ENCODE data around the gene RIT1. TPM values are rescaled to one million over a fixed set of nuclear protein-coding genes. Genes with fewer than 3 reads are reported as not detected.
"Not testable (repeated sequence)": the region's sequence is repeated elsewhere in the genome, so short reads cannot be mapped to it uniquely, and the experiment has no call there.

Gene RIT1
- total and polyA plus RNA-seq, 3 experiments from 2014 or later = 13.7 to 17.7 (median 16.9) TPM

DNA sequence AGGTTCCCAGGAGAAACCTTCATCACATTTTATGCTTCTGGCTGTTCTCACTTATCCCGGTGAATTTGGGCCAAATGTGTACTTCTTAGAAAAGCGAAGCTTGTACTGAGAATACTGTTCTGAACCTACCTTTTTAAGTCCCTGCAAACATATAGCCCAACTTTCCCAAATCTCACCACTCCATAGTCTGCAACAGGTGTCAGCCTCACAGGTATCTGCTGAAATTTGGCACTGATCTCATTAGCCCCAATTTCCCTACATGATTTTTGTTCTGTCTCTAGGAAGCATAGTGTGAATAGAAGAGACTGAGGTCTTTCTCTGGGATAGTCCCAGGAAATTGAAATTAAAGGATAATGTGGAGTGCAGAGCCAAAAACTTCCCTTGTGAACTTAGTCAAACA is 11.5 kb downstream of the RIT1 start:
- H3K36me3 Mint-ChIP-seq = peaks cover 6 to 66% (median 19%) of the 10 kb centered on the region in 3 donors
- no peak overlapping the region for H3K27ac ChIP-seq (ENCODE audit: low read depth, low read length)
- CTCF ChIA-PET = no interaction called here
- H3K4me3 Mint-ChIP-seq = no peak overlapping the region
- DNase-seq = no peak
- H3K9me3 Mint-ChIP-seq = no peaks in the 10 kb centered on the region
- POLR2A ChIA-PET = interaction anchor here (0.7 kb wide), 1 partner anchor 1700 kb away, joined by 3 read pairs; no protein-coding TSS in a partner anchor
- H3K27me3 Mint-ChIP-seq = no peaks in the 10 kb centered on the region
- H3K4me1 Mint-ChIP-seq = peaks cover 5 to 9% (median 6%) of the 10 kb centered on the region in 3 donors
- H3K9me3 ChIP-seq (ENCODE audit: low read length) = no peaks in the 10 kb centered on the region
- H3K27me3 ChIP-seq (ENCODE audit: insufficient read depth, low read length, poor library complexity, severe bottlenecking) = no peaks in the 10 kb centered on the region
- peaks cover 40% of the 10 kb centered on the region for H3K36me3 ChIP-seq (ENCODE audit: insufficient read depth, low read length)
- no peaks in the 10 kb centered on the region for H3K4me1 ChIP-seq (ENCODE audit: insufficient read depth, low read length)
- H3K27ac Mint-ChIP-seq = peak overlapping the region in 5 of 8 donors; percentile 7 to 62 (median 26)
- H3K4me3 ChIP-seq (ENCODE audit: low read length) = no peak overlapping the region

DNA sequence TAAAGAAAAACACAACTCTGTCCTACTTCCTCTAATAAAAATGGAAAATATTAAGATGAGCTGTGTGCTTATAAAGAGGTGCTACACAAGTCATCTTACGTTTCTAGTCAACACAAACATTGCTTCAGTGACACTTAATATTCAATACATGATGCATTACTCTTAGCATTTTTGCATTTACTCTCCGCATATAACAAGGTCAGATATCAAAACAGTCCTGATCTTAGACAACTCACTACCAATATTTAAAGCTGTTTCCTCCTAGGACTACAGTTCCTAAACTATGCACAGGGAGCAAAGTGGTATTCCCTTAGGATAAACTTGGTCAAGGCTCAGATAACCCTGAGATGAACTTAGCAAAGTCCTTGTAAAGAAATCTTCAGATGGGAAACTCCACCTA is 12.3 kb downstream of the RIT1 start:
- Histone ChIP-seq H3K4me3 (ENCODE audit: low read length) (no peak overlapping the region), H3K4me1 (ENCODE audit: insufficient read depth, low read length) (peaks cover 2% of the 10 kb centered on the region), H3K27ac (ENCODE audit: low read depth, low read length) (no peak overlapping the region), H3K27me3 (ENCODE audit: insufficient read depth, low read length, poor library complexity, severe bottlenecking) (no peaks in the 10 kb centered on the region), H3K36me3 (ENCODE audit: insufficient read depth, low read length) (peaks cover 32% of the 10 kb centered on the region), H3K9me3 (ENCODE audit: low read length) (no peaks in the 10 kb centered on the region)
- H3K4me1 Mint-ChIP-seq = peaks cover 5 to 6% (median 6%) of the 10 kb centered on the region in 3 donors
- CTCF ChIA-PET = no interaction called here
- H3K9me3 Mint-ChIP-seq = no peaks in the 10 kb centered on the region
- no peak for DNase-seq
- H3K36me3 Mint-ChIP-seq = peaks cover 0 to 58% (median 15%) of the 10 kb centered on the region in 3 donors
- peak overlapping the region in 4 of 8 donors; percentile 3 to 44 (median 21) for H3K27ac Mint-ChIP-seq
- POLR2A ChIA-PET = interaction anchor here (0.7 kb wide), 1 partner anchor 75 kb away, joined by 3 read pairs; no protein-coding TSS in a partner anchor
- H3K4me3 Mint-ChIP-seq = no peak overlapping the region
- H3K27me3 Mint-ChIP-seq = no peaks in the 10 kb centered on the region

DNA sequence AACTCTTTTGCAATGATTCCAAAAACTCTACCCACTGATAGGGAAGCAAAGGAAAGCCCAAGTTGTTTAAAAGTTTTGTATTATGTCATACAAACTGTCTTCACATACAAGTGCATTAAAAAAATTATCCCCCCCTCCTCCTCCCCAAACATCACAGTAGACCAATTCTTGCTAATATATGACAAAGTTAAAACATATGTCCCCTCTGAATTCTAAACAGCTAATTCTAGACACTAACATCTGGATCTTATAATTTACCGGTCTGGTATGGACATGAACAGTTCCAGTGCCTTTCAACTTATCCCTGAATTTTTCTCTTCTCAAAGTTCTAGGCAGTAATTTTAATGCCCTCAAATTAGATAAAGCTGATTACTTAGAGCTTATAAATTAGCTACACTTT is 13.4 kb downstream of the RIT1 start:
- H3K4me1 ChIP-seq (ENCODE audit: insufficient read depth, low read length) = peaks cover 13% of the 10 kb centered on the region
- H3K36me3 ChIP-seq (ENCODE audit: insufficient read depth, low read length) = peaks cover 26% of the 10 kb centered on the region
- Mint-ChIP-seq H3K4me3 (no peak overlapping the region), H3K36me3 (peaks cover 0 to 52% (median 15%) of the 10 kb centered on the region in 3 donors), H3K9me3 (no peaks in the 10 kb centered on the region), H3K4me1 (peaks cover 16 to 18% (median 17%) of the 10 kb centered on the region in 3 donors), H3K27ac (peak overlapping the region in 3 of 8 donors; percentile 19 to 66 (median 43)), H3K27me3 (no peaks in the 10 kb centered on the region)
- DNase-seq = no peak
- H3K4me3 ChIP-seq (ENCODE audit: low read length) = no peak overlapping the region
- H3K27me3 ChIP-seq (ENCODE audit: insufficient read depth, low read length, poor library complexity, severe bottlenecking) = no peaks in the 10 kb centered on the region
- no peak overlapping the region for H3K27ac ChIP-seq (ENCODE audit: low read depth, low read length)
- POLR2A ChIA-PET = no interaction called here
- CTCF ChIA-PET = no interaction called here
- no peaks in the 10 kb centered on the region for H3K9me3 ChIP-seq (ENCODE audit: low read length)

DNA sequence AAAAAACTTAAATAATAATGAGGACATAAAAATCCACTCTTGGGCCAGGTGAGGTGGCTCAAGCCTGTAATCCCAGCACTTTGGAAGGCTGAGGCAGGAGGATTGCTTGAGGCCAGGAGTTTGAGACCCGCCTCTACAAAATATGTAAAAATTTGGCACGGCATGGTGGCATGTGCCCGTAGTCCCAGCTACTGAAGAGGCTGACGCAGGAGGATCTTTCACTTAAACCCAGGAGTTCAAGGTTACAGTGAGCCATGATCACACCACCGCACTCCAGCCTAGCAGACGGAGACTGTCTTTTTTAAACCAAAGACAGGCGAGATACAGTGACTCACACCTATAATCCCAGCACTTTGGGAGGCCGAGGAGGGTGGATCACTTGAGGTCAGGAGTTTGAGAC is 14.7 kb downstream of the RIT1 start:
- DNase-seq; H3K9me3 Mint-ChIP-seq; H3K4me3 ChIP-seq (ENCODE audit: low read length); H3K9me3 ChIP-seq (ENCODE audit: low read length); H3K27me3 Mint-ChIP-seq; H3K4me3 Mint-ChIP-seq; POLR2A ChIA-PET; H3K27me3 ChIP-seq (ENCODE audit: insufficient read depth, low read length, poor library complexity, severe bottlenecking); CTCF ChIA-PET; H3K27ac ChIP-seq (ENCODE audit: low read depth, low read length): not testable (repeated sequence)
- Mint-ChIP-seq H3K27ac (peak overlapping the region in 2 of 8 donors; percentile 54 to 55), H3K4me1 (peaks cover 16 to 21% (median 18%) of the 10 kb centered on the region in 3 donors), H3K36me3 (peaks cover 0 to 46% (median 15%) of the 10 kb centered on the region in 3 donors)
- Histone ChIP-seq H3K4me1 (ENCODE audit: insufficient read depth, low read length) (peaks cover 14% of the 10 kb centered on the region), H3K36me3 (ENCODE audit: insufficient read depth, low read length) (peaks cover 22% of the 10 kb centered on the region)

DNA sequence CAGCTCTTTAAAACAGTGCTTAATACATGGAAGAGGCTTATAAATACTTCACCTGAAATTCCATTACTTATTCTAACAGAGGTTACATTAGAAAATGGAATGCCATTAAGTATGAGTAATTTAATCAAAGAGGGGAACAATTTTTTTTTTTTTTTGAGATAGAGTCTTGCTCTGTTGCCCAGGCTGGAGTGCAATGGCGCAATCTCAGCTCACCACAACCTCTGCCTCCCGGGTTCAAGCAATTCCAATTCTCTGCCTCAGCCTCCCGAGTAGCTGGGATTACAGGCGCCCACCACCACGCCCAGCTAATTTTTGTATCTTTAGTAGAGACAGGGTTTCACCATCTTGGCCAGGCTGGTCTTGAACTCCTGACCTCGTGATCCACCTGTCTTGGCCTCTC is 15.5 kb downstream of the RIT1 start:
- DNase-seq; H3K27me3 Mint-ChIP-seq; H3K27me3 ChIP-seq (ENCODE audit: insufficient read depth, low read length, poor library complexity, severe bottlenecking); H3K9me3 ChIP-seq (ENCODE audit: low read length); H3K9me3 Mint-ChIP-seq; POLR2A ChIA-PET; H3K27ac Mint-ChIP-seq; H3K4me3 ChIP-seq (ENCODE audit: low read length); H3K4me3 Mint-ChIP-seq; H3K27ac ChIP-seq (ENCODE audit: low read depth, low read length): not testable (repeated sequence)
- Histone ChIP-seq H3K36me3 (ENCODE audit: insufficient read depth, low read length) (peaks cover 14% of the 10 kb centered on the region), H3K4me1 (ENCODE audit: insufficient read depth, low read length) (peaks cover 14% of the 10 kb centered on the region)
- H3K36me3 Mint-ChIP-seq = peaks cover 0 to 38% (median 15%) of the 10 kb centered on the region in 3 donors
- H3K4me1 Mint-ChIP-seq = peaks cover 16 to 21% (median 18%) of the 10 kb centered on the region in 3 donors
- CTCF ChIA-PET = interaction anchor here (1.0 kb wide), 1 partner anchor 8 kb away, joined by 5 read pairs; no protein-coding TSS in a partner anchor

DNA sequence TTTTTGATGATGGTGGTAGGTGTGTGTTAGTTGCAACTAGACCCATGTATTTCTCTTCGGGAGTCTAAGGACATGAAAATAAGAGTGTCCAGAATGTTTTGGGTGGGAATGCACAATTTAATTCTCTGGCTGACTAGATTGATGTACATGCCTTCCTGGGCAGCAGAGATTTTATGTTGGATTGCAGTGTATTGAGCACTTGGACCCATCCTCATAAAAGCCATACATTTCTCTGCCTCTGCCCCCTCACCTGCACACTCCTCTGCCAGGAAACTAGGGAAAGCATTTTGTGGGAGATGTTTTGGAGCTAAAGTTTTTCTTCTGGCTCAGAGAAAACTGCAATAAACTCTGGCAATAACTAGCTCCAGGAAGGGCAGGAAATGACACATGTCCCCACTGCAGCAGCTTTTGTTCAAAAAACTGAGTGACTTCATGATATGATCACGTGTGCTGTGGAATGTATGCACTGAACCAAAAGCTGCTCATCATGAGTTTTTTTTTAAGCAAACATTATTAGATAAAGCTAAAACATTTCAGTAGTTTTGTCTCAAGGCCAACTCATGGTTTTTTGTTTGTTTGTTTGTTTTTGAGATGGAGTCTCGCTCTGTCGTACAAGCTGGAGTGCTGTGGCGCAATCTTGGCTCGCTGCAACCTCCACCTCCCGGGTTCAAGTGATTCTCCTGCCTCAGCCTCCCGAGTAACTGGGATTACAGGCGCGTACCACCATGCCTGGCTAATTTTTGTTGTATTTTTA is 17.6 kb downstream of the RIT1 start:
- no peaks in the 10 kb centered on the region for H3K9me3 Mint-ChIP-seq
- Histone ChIP-seq H3K36me3 (ENCODE audit: insufficient read depth, low read length) (peaks cover 4% of the 10 kb centered on the region), H3K27ac (ENCODE audit: low read depth, low read length) (no peak overlapping the region), H3K4me1 (ENCODE audit: insufficient read depth, low read length) (peaks cover 14% of the 10 kb centered on the region), H3K4me3 (ENCODE audit: low read length) (no peak overlapping the region), H3K9me3 (ENCODE audit: low read length) (no peaks in the 10 kb centered on the region), H3K27me3 (ENCODE audit: insufficient read depth, low read length, poor library complexity, severe bottlenecking) (no peaks in the 10 kb centered on the region)
- ChIA-PET POLR2A (interaction anchor here (0.6 kb wide), 1 partner anchor 54 kb away, joined by 3 read pairs; no protein-coding TSS in a partner anchor), CTCF (interaction anchor here (1.5 kb wide), 1 partner anchor 24 kb away, joined by 3 read pairs; no protein-coding TSS in a partner anchor)
- peak overlapping the region; percentile 25 to 93 (median 72) for H3K27ac Mint-ChIP-seq
- H3K36me3 Mint-ChIP-seq = peaks cover 0 to 18% (median 2%) of the 10 kb centered on the region in 3 donors
- H3K27me3 Mint-ChIP-seq = no peaks in the 10 kb centered on the region
- DNase-seq = peak in 2 of 5 donors; percentile 19 to 32
- peak overlapping the region in 3 of 7 donors; percentile 9 to 19 (median 12) for H3K4me3 Mint-ChIP-seq
- H3K4me1 Mint-ChIP-seq = peaks cover 12 to 17% (median 13%) of the 10 kb centered on the region in 3 donors

DNA sequence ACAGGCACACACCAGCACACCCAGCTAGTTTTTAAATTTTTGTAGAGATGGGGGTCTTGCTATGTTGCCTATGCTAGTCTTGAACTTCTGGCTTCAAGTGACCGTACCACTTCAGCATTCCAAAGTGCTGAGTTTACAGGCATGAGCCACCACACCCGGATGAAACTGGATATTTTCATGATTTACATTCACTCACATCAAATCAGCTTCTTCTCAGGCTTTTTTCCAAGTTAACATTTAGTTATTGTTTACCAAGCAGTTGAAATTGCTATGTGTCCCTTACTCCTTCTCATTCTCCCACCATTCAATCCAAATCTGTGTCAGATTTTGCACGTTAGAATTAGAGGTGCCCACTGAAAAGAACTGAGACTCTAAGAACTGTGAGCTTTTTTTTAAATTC is 18.4 kb downstream of the RIT1 start:
- Histone ChIP-seq H3K4me1 (ENCODE audit: insufficient read depth, low read length) (peaks cover 14% of the 10 kb centered on the region), H3K36me3 (ENCODE audit: insufficient read depth, low read length) (peaks cover 3% of the 10 kb centered on the region), H3K27me3 (ENCODE audit: insufficient read depth, low read length, poor library complexity, severe bottlenecking) (no peaks in the 10 kb centered on the region), H3K27ac (ENCODE audit: low read depth, low read length) (no peak overlapping the region), H3K4me3 (ENCODE audit: low read length) (no peak overlapping the region), H3K9me3 (ENCODE audit: low read length) (no peaks in the 10 kb centered on the region)
- peaks cover 0 to 15% (median 2%) of the 10 kb centered on the region in 3 donors for H3K36me3 Mint-ChIP-seq
- H3K27ac Mint-ChIP-seq = peak overlapping the region in 6 of 8 donors; percentile 30 to 93 (median 74)
- H3K9me3 Mint-ChIP-seq = no peaks in the 10 kb centered on the region
- no peak overlapping the region for H3K4me3 Mint-ChIP-seq
- H3K27me3 Mint-ChIP-seq = no peaks in the 10 kb centered on the region
- POLR2A ChIA-PET = no interaction called here
- CTCF ChIA-PET = interaction anchor here (1.5 kb wide), 1 partner anchor 23 kb away, joined by 3 read pairs; no protein-coding TSS in a partner anchor
- H3K4me1 Mint-ChIP-seq = peaks cover 11 to 17% (median 13%) of the 10 kb centered on the region in 3 donors
- no peak for DNase-seq

DNA sequence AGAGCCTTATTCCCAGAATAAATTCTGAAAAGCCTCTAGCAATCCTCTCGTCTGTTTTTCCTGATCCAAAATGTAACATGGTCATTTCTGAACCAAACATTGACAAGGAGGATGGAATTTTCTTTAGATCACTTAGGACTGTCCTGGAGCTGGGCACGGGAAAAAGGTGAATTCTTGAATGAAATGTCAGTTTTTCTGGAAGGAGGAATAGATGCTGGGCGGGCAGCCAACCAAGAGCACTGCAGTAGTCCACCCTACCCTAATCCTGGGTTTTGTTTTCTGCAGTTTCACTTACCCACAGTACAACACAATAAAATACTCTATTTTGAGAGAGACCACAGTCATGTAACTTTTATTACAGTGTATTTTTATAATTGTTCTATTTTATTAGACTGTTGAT is 20.9 kb downstream of the RIT1 start:
- no peaks in the 10 kb centered on the region for H3K36me3 ChIP-seq (ENCODE audit: insufficient read depth, low read length)
- ChIA-PET POLR2A (no interaction called here), CTCF (no interaction called here)
- Mint-ChIP-seq H3K27me3 (no peaks in the 10 kb centered on the region), H3K4me1 (peaks cover 11 to 17% (median 13%) of the 10 kb centered on the region in 3 donors), H3K27ac (peak overlapping the region in 2 of 8 donors; percentile 16 to 68), H3K36me3 (peaks cover 0 to 9% (median 0%) of the 10 kb centered on the region in 3 donors), H3K4me3 (no peak overlapping the region), H3K9me3 (no peaks in the 10 kb centered on the region)
- no peak overlapping the region for H3K27ac ChIP-seq (ENCODE audit: low read depth, low read length)
- H3K27me3 ChIP-seq (ENCODE audit: insufficient read depth, low read length, poor library complexity, severe bottlenecking) = no peaks in the 10 kb centered on the region
- H3K9me3 ChIP-seq (ENCODE audit: low read length) = no peaks in the 10 kb centered on the region
- no peak for DNase-seq
- H3K4me3 ChIP-seq (ENCODE audit: low read length) = no peak overlapping the region
- H3K4me1 ChIP-seq (ENCODE audit: insufficient read depth, low read length) = peaks cover 14% of the 10 kb centered on the region
